VCaP (cell line): ENCODE measurements around the gene ICOSLG.
"Not testable (repeated sequence)": the region's sequence is repeated elsewhere in the genome, so short reads cannot be mapped to it uniquely, and the experiment has no call there.

Source experiments
- H3K27ac ChIP-seq: fragments of 450-650 bp; 2 replicates; pipeline ENCODE4 v1.5.1; 2017
- TF ChIP-seq, protein P1 (sequence below): fragments of 450-650 bp; conservative IDR thresholded peaks from 2 replicates; pipeline ENCODE4 v1.5.1; 2017; ENCODE audit warnings: mild to moderate bottlenecking, moderate library complexity

ICOSLG gene

DNA sequence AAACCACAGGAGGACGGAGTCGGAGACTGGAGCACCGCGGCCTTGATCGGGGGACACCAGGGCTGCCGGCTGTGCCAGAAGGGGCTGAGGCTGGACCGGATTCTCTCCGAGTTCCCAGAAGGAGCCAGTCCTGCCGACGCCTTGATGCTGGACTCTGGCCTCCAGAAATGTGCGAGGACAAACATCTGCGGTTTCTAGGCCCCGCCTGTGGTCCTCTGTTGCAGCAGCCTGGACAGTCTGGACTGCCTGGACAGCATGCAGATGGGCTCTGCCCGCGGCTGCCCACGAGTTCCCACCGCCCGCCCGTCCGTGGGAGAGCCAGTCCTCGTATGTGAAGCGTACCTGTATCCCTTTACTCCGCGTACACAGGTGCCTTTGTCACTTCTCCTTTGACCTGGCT lies 34.6 kb downstream of the ICOSLG start:
- H3K27ac ChIP-seq = not testable (repeated sequence)

DNA sequence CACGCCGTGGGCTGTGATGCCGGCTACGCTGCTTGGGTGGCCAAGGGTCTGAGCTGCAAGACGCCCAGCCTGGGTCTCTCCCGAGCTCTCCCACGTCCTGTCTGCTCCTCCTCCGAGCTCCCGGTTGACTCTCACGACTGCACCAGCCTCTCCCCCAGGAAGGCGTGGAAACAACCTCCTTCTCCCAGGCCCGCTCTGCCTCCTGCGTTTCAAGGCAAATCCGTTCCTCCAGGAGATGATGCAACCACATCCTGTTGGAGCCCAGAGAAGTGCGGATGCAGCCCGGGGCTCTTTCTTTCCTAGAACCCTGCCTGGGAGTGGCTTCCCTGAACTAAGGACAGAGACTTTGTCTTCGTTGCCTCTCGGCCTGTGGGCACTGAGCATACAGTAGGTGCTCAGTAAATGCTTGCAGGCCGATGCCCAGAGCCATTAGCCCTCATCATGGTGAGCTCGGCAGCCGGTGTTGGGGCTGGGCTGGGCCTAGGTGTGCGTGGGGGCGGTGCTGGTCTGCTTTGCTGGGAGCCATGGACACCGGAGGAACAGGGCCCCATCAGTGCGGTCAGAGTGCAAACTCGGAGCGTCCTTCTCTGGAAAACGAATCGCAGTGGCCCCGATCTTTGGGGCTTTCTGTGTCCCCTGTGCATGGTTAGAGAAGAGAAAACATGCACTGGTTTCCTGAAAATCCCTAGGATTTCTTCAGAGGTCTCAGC lies 38.0 kb downstream of the ICOSLG start:
- H3K27ac ChIP-seq = not testable (repeated sequence)

DNA sequence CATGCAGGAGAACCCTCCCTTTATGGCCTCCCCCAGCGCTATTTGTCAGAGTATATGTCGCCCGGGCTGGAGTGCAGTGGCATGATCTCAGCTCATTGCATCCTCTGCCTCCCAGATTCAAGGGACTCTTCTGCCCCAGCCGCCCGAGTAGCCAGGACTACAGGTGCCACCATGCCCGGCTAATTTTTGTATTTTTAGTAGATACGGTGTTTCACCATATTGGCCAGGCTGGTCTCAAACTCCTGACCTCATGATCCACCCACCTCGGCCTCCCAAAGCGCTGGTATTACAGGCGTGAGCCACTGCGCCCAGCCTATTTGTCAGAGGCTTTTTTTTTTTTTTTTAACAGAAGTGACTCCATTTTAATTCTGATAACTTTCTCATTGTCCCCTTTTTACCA lies 40.7 kb downstream of the ICOSLG start:
- H3K27ac ChIP-seq = not testable (repeated sequence)

DNA sequence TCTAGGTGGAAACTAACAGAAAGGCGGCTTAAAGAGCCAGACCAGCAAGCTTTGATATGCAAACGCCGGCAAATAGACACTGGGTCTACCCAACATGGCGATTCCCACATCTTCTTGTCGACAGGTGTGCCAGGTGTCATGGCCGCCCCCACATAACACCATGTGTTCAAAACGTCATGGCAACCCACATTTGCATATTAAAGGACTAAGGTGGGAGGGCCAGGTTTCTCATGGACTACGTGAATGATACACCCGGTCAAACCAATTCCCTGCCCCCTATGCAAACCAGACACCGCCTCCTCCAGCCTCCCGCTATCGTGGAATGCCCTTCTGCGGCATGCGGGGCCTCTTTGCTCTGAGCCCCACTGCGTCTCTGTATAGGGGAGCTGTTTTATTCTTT lies 41.3 kb downstream of the ICOSLG start:
- H3K27ac ChIP-seq = no peak overlapping the region
- TF ChIP-seq, protein P1, sequence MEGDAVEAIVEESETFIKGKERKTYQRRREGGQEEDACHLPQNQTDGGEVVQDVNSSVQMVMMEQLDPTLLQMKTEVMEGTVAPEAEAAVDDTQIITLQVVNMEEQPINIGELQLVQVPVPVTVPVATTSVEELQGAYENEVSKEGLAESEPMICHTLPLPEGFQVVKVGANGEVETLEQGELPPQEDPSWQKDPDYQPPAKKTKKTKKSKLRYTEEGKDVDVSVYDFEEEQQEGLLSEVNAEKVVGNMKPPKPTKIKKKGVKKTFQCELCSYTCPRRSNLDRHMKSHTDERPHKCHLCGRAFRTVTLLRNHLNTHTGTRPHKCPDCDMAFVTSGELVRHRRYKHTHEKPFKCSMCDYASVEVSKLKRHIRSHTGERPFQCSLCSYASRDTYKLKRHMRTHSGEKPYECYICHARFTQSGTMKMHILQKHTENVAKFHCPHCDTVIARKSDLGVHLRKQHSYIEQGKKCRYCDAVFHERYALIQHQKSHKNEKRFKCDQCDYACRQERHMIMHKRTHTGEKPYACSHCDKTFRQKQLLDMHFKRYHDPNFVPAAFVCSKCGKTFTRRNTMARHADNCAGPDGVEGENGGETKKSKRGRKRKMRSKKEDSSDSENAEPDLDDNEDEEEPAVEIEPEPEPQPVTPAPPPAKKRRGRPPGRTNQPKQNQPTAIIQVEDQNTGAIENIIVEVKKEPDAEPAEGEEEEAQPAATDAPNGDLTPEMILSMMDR = no peak

DNA sequence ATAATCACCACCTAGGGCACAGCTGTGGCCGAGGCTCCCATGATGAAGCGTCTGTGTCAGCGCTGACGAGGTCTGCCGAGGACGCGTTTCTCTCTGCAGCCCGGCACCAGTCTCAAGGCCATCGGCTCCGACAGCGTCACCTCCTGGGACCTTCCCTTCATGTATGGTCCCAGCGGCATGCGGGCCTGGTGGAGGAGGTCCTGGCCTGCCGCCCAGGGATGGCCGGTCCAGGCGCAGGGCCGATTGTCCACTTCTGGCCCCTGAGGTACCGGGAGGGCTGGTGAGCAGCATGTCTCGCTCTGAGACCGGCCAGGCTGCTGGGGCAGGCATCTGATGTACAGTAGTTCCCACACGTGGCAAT lies 43.6 kb downstream of the ICOSLG start:
- H3K27ac ChIP-seq = not testable (repeated sequence)

DNA sequence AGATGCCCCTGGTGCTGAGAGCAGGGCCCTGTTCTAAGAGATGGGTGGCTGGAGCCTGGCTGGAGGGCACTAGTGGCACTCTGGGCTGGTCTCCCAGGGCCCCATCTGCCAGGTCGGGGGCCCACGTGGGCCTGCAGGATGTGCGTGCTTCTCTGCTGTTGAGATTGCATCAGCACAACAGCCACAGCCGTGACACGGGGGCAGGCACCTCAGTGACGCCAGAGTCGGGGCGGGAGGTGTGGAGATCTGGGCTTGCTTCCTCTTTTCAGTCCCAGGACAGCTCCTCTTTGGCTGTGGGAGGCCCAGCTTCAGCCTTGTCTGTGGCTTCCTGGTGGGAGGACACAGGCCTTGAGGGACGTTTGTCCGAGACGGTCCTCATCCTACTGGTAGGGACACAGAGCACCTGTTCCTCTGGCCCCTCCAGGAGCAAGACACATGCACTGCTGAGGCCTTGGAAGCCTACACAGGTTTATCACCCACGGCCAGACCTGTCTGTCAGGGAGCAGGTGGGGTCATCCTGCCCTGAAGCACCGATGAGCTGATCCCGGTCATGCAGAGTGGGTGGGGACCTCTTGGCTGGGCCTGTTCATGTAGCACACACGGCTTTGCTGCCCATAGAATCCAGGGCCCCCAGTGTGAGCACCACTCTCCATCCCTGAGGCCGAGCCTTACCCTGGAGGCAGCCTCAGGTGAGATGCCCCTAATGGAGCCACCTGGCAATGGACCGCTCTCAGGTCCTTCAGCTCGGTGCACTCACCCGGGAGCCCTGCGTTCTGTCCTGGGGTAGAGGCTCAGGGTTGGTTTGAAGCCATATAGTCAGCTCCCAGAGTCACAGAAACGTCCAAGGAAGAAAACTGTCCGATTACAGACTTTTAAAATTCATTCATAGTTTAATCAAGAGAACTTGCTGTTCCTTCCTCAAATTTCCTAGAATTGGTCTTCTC lies 44.3 kb downstream of the ICOSLG start:
- not testable (repeated sequence) for H3K27ac ChIP-seq

DNA sequence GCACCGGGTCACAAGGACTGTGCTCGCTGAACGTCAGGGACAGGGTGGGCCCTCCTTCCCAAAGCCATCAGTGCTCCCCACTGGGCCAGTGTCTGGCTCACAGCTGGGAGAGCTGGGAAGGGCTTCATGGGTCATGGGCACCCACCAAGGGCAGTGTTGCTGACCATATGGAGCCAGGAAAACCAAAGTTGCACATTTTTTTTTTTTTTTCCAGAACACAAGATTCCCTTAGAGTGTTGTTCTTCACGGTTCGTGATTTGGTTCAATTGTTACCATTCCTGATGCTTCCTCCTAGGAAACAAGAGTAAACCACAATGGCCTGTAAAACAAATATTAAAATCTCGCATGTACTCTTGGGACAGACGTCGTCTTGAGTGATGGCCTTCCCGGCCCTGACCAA lies 45.9 kb downstream of the ICOSLG start:
- H3K27ac ChIP-seq = not testable (repeated sequence)

DNA sequence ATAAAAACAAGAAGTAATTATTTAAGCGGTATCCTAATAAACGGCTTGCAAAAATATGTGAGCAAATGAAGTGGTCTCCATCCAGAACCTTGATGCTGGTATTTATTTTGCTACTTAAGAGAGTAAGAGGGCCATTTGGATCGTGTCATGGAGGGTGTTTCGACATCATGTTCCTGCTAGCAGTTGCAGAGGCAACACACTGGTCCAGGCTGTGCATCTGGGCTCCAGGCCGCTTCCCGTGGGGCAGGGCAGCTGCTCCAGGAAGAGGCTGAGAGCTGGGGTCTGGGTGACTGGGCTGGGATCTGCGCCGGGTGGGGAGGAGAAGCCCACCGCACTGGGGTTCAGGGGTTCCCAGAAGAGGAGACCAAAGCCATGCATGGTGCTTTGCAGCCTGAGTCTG lies 46.3 kb downstream of the ICOSLG start:
- not testable (repeated sequence) for H3K27ac ChIP-seq

DNA sequence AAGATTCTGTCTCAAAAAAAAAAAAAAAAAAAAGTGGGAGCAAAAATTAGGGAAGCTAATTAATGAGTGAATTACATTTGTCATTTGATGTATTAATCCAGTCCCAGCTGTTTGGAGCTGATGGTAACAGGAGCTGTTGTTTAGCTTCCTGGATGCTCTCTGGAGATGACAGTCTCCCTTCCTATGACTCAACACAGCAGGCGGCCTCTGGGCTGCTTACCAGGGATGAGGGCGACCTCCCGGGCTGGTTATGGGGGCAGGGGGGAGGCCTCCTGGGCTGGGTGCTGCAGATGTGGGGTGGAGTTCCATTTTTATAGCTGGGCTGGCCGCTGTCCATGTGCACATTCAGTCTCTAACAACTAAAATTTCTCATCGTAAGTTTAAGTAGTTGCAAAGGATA lies 47.6 kb downstream of the ICOSLG start:
- H3K27ac ChIP-seq = not testable (repeated sequence)

DNA sequence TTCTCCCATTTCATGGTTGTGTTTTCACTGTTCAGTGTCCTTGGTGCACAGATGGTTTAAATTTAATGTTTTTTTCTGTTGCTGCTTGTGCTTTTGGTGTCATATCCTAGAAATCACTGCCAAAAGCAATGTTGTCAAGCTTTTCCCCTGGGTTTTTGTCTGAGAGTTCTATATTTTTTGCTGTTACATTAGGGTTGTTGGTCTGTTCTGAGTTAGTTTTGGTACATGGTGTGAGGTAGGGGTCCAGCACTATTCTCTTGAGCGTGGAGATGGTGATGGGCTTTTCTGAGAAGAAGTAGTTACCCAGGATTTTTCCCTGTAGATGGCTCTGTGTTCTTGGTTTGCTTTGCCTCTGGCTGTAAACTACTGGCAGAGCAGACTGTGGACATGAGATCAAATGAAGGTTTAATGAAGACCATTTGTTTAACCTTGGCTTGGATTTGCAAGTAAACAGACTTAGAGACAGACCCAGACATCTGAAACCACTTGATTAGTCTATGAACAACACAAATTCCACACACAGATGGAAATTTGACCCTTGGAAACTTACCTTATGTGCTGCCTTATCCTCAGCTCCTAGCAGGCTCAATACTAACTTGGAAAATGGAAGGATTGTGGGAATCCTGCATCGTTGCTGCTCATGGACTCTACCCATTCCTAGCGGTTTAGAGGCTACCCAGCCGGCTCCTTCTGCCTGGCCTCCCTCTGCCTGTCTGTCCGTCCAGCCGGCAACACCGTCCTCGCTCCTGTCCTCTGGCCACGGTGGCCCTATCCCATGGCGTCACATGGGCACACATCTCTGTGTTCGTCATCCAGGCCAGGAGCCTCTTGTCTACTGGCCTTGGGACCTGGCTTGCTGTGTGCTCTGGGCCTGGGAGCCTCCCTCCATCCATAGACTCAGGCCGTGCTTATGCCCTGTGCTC lies 50.1 kb downstream of the ICOSLG start:
- not testable (repeated sequence) for H3K27ac ChIP-seq

DNA sequence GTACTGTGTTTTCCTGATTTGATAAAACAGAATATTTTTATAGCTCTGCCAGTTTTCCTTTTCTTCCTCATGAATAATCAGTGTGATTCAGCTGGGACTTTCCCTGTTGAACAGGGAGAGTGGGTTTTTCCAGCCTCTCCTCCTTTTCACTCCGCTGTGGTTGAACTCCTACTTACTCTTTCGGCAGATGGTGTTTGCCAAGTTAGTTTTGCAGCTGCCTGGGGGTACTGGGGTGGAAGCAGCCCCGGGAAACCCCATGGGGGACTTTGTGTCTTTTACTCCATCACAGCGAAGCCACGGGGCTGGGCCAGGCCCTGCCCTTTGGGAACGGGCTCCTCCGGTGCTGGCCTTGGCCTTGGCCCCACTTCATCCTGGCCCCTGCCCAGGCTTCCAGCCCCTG lies 55.9 kb downstream of the ICOSLG start:
- not testable (repeated sequence) for H3K27ac ChIP-seq

DNA sequence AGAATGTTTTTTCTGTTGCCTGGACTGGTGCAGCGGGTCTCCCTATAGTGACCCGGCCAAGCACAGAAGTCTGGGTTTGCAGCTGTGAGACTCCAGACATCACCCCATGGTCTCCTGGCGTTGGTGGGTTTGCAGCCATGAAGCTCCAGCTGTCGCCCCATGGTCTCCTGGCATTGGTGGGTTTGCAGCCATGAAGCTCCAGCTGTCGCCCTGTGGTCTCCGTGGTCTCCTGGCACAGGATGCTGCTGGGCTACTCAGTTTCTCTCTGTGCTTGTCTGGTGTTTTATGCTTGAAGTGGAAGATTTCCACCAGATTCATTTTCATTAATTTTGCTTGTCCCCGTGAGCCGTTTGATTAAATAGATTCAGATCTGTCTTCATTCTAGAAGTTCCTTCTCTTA lies 58.5 kb downstream of the ICOSLG start:
- not testable (repeated sequence) for H3K27ac ChIP-seq

DNA sequence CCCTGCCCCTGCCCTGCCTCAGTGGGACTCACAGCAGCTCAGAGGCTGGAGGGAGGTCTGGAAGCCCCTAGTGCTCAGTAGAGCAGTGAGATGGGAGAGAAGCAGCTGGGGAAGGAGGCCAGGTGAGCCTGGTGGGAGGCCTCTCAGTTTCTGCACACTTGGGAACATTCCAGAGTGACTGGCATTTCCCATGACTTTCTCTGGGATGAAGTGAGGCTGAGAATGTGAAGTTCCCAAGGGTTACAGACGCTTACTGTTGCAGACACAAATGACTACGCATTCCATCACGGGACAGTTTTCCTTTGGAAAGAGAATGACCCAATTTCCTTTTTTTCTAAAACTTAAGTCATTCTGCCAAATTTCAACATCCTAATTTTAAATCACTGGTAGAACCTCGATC lies 59.2 kb downstream of the ICOSLG start:
- H3K27ac ChIP-seq = not testable (repeated sequence)

DNA sequence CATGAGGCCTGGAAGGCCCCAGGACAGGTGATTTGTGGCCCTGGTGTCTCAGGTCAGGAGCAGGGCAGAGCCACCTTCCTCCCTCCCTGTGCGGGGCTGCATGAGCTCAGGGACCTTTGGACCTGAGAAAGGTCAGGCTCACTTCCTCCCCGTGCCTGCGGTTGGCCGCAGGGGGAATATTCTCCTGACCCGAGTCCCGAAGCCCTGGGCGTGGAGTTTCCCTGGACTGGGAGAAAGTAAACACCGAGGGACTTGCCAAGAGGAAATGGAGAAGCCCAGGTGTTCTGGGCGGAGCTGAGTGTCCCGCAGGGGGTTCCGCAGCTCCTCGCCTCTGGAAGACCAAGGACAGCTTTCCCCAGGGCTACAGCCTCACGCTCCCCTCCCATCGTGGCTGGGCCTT lies 64.6 kb downstream of the ICOSLG start:
- not testable (repeated sequence) for H3K27ac ChIP-seq

DNA sequence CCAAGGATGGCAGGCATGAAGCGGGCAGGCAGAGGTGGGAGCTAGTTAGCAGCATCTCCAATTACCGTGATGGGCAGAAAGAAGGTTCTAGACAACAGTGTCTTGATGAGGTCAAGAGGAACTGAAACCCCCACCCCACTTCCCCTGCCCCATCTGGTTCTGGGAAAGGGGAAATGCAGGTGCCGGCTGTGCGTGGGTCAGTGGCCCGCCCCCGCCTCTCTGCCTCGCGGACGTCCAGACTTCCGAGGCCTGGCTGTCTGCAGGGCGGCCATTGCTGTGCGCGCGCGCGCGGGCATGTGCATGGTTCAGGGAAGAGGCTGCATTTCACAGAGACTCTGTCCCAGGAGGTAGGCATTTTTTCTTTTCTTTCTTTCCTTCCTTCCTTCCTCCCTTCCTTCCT lies 65.6 kb downstream of the ICOSLG start:
- not testable (repeated sequence) for H3K27ac ChIP-seq
